GM19043 (cell line): ENCODE measurements around the gene SH3RF3.

Experiments
- ATAC-seq: cut with Tn5 transposase; IDR thresholded peaks from one replicate; pipeline ENCODE4 v1.9.1; 2021; ENCODE audit warnings: low read depth; ENCODE audit not compliant: unreplicated experiment

SH3RF3 gene

DNA sequence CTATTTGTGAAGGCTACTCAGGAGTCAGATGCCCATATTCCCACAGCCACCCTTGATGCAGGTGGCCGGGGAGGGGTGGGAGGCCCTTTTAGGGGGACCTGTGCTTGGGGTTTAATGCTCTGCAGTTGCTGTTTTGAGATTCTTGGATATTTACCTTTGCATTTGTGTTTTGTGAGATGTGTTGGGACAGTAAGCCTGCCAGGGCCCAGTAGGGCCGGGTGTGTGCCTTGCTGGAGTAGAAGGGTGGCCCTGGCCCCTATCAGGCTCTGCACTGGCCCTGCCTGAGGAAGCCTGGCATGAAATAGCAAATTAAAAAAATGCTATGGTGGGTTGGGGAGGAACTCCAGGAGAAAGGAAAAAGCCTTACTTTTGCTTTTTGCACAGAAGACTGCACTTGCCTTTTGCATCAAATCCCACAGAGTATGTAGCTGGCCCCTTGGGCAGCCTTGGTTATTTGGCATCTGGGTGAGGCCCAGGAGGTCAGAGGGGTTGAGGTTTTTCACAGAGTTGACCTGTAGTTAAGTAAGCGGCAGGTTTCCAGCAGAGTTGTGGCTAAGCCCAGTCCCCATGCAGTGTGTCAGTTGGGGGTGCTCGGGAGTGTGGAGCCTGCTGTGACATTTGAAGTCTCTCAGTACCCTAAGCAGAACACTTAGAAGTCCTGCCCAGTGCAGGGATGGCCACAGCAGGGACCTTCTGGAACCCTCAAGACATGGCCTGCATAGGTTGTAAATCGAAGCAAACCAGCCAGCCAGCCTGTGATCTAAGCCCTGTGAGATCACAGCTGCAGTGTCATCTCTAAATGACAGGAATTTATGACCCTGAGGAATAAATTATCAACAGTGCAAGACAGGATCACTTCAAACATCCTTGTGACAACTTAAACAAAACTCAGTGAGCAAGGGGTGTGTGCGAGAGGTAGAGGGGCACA, 68.8 kb downstream of the SH3RF3 start:
- no peak for ATAC-seq

DNA sequence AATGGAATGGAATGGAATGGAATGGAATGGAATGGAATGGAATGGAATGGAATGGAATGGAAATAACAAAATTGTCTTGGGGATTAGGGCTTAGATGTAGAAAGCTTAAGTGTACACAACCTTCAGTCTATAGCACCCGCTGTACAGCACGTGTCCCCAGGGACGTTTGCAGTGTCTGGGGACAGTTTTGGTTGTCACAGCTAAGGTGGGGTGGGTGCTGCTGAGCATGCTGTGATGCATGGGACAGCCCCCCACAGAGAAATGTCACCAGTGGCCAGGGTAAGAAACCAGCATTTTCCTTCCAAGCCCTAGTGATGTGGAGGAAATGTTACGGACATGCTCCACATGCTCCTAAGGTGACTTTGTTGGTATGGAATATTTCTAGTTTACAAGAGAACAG, 70.8 kb downstream of the SH3RF3 start:
- ATAC-seq: no peak

DNA sequence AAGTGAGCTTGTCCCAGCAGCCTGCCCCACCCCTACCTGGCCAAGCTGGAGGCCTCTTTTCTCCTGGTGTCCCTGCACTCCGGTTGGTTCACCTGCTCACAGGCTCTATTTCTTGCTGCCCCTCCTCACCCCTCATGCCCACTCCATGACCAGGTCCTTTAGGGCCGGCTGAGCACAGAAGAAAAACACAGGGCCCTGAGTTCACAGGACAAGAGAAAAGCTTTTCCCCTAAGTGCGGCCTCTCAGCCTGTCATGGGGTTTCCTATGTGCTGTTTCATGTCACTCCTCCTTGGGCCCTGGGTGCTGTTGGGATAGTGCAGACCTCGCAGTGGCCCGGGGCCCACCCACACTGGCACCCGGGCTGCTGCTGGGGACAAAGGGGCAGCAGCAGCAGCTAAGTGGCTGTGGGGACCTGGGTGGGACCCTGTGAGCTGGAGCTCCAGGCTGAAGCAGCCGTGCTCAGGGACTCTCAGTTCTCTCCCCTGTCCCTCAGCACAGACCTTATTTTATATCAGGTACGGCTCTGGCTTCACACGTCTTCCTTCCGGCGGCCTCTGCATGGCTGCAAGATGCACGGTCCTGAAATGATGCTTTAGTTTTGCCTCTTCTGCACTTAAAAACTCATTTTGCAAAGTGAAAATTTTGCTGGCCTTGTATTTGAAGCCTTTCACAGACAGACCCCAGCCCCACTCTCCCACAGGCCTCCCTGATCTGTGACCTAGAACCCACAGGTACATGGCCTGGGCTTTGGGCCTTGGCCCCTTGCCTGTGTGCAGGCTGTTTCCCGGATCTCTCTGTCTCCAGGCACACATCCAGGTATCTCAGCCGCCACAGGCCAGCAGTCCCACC, 71.8 kb downstream of the SH3RF3 start:
- no peak for ATAC-seq

DNA sequence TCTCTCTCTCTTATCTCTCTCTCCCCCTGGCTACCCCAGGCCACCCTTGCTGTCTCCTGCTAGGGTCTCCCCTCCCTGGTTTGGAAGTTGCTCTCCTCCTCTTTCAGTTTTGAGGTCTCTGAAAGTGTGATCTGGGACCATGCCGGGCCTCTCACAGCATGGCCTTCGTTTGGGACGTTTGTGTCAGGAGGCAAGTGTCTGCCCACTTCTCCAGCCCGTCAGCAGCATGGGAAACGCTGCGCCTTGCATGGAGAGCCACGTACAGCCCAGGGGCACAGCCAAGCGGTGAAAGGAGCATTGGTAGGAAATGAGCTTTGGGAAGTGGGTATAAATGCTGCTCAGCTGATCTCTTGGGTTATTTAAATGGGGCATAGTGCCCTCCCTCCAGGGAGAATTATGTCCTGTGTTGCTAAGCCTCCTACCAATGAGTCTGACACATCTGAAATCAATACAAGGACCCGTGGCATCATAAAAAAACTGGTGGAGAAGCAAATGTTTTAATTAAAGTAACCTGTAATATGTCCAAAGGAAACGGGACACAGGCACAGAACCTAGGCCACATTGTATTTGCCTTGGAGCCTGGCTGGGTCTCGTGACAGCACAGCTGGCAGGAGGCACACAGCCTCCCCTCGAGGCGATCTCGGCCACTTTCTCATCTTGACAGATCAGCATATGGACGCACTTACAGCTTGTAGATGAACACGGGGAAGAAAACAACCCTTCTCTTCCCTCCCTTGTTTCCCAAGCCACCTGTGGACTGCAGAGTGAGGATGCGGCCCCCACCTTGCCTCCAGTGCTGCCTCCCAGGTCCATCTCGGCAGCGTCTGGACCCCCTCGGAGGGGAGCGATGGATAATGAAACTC, 72.7 kb downstream of the SH3RF3 start:
- ATAC-seq: no peak

DNA sequence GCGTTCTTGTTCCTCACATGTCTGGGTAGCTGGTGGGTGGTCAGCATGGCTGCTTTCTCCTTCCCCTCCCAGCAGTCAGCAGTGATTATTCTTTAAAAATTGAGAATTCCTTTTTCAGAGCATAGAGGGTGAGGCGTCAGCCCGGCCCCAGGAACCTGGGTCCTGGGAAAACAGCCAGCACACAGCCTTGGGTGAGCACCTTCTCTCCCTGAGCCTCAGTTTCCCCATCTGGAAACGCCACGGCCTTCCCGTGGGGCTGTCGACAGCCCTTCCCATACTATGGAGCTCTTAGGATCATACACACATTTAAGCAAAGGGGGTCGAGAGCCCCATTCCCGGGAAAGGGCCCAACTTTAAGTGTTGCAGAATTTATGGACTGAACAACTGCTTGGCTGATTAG, 73.5 kb downstream of the SH3RF3 start:
- no peak for ATAC-seq

- no peak for ATAC-seq
These were observed 74.4 kb downstream of the SH3RF3 start for GRCh38 chr2:109203246-109204011.

GRCh38 chr2:109204412-109204811, 75.4 kb downstream of the SH3RF3 start:
- ATAC-seq: no peak

- ATAC-seq: no peak
These were observed 76.4 kb downstream of the SH3RF3 start for GRCh38 chr2:109205447-109205846.

DNA sequence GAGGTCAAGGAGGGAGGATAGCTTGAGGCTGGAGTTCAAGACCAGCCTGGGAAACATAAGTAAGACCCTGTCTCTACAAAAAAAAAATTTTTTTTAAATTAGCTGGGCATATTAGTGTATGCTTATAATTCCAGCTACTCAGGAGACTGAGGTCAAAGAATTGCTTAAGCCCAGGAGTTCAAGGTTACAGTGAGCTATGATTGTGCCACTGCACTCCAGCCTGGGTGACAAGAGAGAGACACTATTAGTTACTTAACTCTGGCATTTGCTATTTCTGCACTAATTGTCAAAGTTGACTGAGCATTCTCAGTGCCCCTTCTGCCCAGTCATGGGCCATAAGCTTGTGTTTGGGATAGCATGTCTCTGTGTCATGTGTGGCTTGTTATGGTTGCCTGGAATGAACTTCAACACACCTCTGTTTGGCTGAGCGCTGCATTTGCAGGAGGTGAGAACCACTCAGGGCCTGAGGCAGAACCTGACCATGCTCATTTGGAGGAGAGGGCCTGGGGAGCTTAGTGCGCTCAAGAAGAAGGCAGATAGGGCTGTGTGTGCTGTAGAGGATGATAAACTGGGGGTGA, 77.7 kb downstream of the SH3RF3 start:
- no peak for ATAC-seq

- no peak for ATAC-seq
These were observed 78.2 kb downstream of the SH3RF3 start for GRCh38 chr2:109207176-109207575.

GRCh38 chr2:109208071-109208950, 79.3 kb downstream of the SH3RF3 start:
- no peak for ATAC-seq

DNA sequence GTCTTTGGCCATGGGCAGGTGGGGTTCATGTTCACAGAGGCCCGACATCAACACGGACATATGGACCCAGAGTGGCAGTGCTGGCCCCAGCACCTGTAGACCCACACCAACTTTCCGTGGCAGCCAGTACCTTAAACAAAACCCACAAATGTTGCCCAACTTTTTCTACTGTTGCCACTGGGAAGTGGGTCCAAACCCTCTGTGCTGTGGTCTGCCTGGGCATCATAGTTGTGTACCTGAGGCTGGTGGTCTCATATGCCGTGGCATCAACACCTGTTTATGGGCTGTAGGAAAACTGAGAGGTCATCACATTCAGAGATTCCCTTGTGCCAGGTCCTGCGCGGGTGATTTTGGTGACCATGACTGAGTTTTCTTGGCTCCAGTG, 79.9 kb downstream of the SH3RF3 start:
- ATAC-seq: no peak

DNA sequence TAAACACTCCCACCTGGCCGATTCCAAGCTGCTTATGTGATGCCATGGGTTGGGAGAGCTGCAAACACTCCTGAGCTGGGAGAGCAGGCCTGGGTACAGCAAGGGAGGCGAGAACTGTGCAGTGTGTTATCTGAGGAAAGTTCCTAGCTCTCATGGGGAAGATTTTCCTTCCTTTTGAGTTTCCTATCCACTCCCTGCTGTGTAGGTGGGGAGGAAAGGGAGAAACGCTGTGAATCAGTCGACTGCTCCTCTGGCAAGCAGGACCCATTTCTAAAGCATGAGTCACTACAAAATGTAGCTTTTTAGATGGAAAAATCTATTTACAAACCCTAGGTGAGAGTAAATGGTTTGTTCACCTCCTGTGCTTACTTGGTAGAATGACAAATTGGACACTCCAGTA, 80.4 kb downstream of the SH3RF3 start:
- ATAC-seq: no peak

- ATAC-seq: no peak
These were observed 80.9 kb downstream of the SH3RF3 start for GRCh38 chr2:109209941-109210340.

- ATAC-seq: no peak
These were observed 81.6 kb downstream of the SH3RF3 start for GRCh38 chr2:109210431-109211200.

GRCh38 chr2:109211315-109211714, 82.3 kb downstream of the SH3RF3 start:
- ATAC-seq: no peak

DNA sequence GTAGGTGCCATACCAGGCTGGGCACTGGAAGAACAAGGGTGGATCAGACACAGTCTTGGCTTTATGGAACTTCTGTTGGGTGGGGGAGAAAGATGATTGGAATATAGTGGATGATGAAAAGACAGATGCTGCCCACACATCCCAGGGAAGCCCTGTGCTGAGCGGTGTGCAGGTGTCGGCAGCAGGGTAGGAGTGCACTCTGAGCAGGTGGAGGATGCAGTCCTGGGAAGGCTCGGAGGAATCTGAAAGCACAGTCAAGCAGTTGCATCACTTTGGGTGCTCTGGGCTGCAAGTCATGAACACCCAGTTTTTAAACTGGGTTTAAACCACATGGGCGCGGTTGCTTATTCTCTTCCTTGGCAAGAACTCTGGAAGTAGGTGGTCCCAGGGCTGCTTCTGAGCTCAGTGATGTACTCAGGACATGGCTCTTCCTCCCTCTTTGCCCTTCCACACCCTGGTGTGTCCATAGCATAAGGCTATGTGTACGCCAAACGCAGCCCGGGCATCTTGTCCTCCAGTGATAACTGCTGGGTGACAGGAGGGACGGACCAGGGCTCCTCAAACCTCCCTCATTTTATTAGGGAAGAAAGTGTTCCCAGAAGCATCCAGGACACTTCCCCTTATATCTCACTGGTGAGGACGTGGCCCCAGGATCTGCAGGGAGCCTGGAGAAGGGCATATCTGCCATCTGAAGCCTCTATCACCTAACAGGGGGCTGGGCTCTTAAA, 84.0 kb downstream of the SH3RF3 start:
- no peak for ATAC-seq
